Tibial artery (tissue), 4 donors: ENCODE measurements around the gene FKBP5.

ENCODE experiments used
- DNase-seq, 2 donors: peaks; one replicate each; pipeline ENCODE4 v3.0.0-alpha.2; 2019
- H3K27ac ChIP-seq, 2 donors: fragments of 200-600 bp; sonication (generic) in 1 of 2; 1 replicate in 1 of 2; 2 replicates in 1 of 2; pipeline ENCODE4 v1.5.1; 2018 to 2019; ENCODE audit warnings: mild to moderate bottlenecking in 1 of 2
- H3K27me3 ChIP-seq, 2 donors: fragments of 200-600 bp; sonication (generic) in 1 of 2; one replicate each; pipeline versions ENCODE4 v1.5.1 to v1.6.0; 2016 to 2019
- H3K36me3 ChIP-seq, 3 donors: fragments of 200-600 bp; sonication (generic) in 2 of 3; one replicate each; pipeline ENCODE4 v1.5.1; 2016 to 2019; ENCODE audit warnings: mild to moderate bottlenecking in 2 of 3
- H3K4me1 ChIP-seq, 4 donors: fragments of 200-600 bp; sonication (generic) in 2 of 4; 1 replicate in 3 of 4; 2 replicates in 1 of 4; pipeline ENCODE4 v1.5.1; 2016 to 2019
- H3K4me3 ChIP-seq, 2 donors: fragments of 200-600 bp; sonication (generic) in 1 of 2; 1 replicate in 1 of 2; 2 replicates in 1 of 2; pipeline ENCODE4 v1.5.1; 2018 to 2019; ENCODE audit warnings: mild to moderate bottlenecking in 2 of 2
- H3K9me3 ChIP-seq, 3 donors: fragments of 200-600 bp; sonication (generic) in 1 of 3; one replicate each; pipeline ENCODE4 v1.5.1; 2016 to 2019
- CTCF ChIP-seq, 2 experiments: fragments of 200-600 bp in 1 of 2; fragments of 450-650 bp in 1 of 2; IDR thresholded peaks; one replicate each; pipeline ENCODE4 v1.5.1; 2017 to 2019; ENCODE audit warnings: antibody characterized with exemption in 2 of 2, mild to moderate bottlenecking in 1 of 2, moderate library complexity in 1 of 2
- intact Hi-C: fragments of 100-400 bp; cut with DNase I; formaldehyde crosslinking; loops from one replicate; pipeline ENCODE4 v1.15.0; 2023; ENCODE audit warnings: low total_unique reads

FKBP5 gene

GRCh38 chr6:35642471-35643161, 46.1 kb downstream of the FKBP5 start:
- no peak for TF ChIP-seq CTCF (IDR thresholded peaks at IDR 0.05)
- Histone ChIP-seq H3K36me3 (peaks cover 70 to 95% (median 85%) of the 10 kb centered on the region in 3 donors), H3K4me1 (peaks cover 0 to 44% (median 3%) of the 10 kb centered on the region in 4 donors), H3K27ac (no peak overlapping the region), H3K27me3 (no peaks in the 10 kb centered on the region), H3K4me3 (no peak overlapping the region), H3K9me3 (no peaks in the 10 kb centered on the region)
- intact Hi-C loops, result no loop called here
- no peak for DNase-seq

GRCh38 chr6:35640017-35640664, 48.6 kb downstream of the FKBP5 start:
- Histone ChIP-seq H3K4me3 (no peak overlapping the region), H3K4me1 (peaks cover 0 to 34% (median 0%) of the 10 kb centered on the region in 4 donors), H3K9me3 (no peaks in the 10 kb centered on the region), H3K27ac (no peak overlapping the region), H3K27me3 (no peaks in the 10 kb centered on the region), H3K36me3 (peaks cover 85 to 97% (median 91%) of the 10 kb centered on the region in 3 donors)
- DNase-seq, result no peak
- no peak for TF ChIP-seq CTCF (IDR thresholded peaks at IDR 0.05)
- intact Hi-C loops, result no loop called here

GRCh38 chr6:35638679-35639078, 50.0 kb downstream of the FKBP5 start:
- intact Hi-C loops, result no loop called here
- H3K27ac ChIP-seq, result no peak overlapping the region
- no peak for TF ChIP-seq CTCF (IDR thresholded peaks at IDR 0.05)
- no peak for DNase-seq
- no peaks in the 10 kb centered on the region for H3K27me3 ChIP-seq
- no peaks in the 10 kb centered on the region for H3K9me3 ChIP-seq
- no peak overlapping the region for H3K4me3 ChIP-seq
- peaks cover 92 to 99% (median 97%) of the 10 kb centered on the region in 3 donors for H3K36me3 ChIP-seq
- peaks cover 0 to 35% (median 2%) of the 10 kb centered on the region in 4 donors for H3K4me1 ChIP-seq

- H3K4me3 ChIP-seq, result no peak overlapping the region
- H3K27me3 ChIP-seq, result no peaks in the 10 kb centered on the region
- no peak for TF ChIP-seq CTCF (IDR thresholded peaks at IDR 0.05)
- no peaks in the 10 kb centered on the region for H3K9me3 ChIP-seq
- peaks cover 0 to 30% (median 2%) of the 10 kb centered on the region in 4 donors for H3K4me1 ChIP-seq
- intact Hi-C loops, result no loop called here
- DNase-seq, result no peak
- H3K27ac ChIP-seq, result no peak overlapping the region
- peaks cover 97 to 99% (median 98%) of the 10 kb centered on the region in 3 donors for H3K36me3 ChIP-seq
Observed at GRCh38 chr6:35637911-35638310, 50.8 kb downstream of the FKBP5 start.

GRCh38 chr6:35635601-35636597, 52.8 kb downstream of the FKBP5 start:
- H3K27me3 ChIP-seq, result no peaks in the 10 kb centered on the region
- peaks cover 0 to 14% (median 2%) of the 10 kb centered on the region in 4 donors for H3K4me1 ChIP-seq
- TF ChIP-seq CTCF (IDR thresholded peaks at IDR 0.05), result no peak
- no peak for DNase-seq
- peaks cover 97 to 100% (median 97%) of the 10 kb centered on the region in 3 donors for H3K36me3 ChIP-seq
- H3K4me3 ChIP-seq, result no peak overlapping the region
- intact Hi-C loops, result no loop called here
- no peak overlapping the region for H3K27ac ChIP-seq
- no peaks in the 10 kb centered on the region for H3K9me3 ChIP-seq
